A204.1 (cell line): ENCODE measurements around the gene CAMK2A.

Experiments used
- FAIRE-seq: peaks from 2 replicates; lab custom pipeline; 2012; peaks lifted over from hg19 to GRCh38; lab: Jason Lieb, UNC

Gene CAMK2A

GRCh38 chr5:150299571-150300327 is 10.2 kb upstream of the CAMK2A start:
- no peak for FAIRE-seq

- no peak for FAIRE-seq
These were observed 9.3 kb upstream of the CAMK2A start for GRCh38 chr5:150298701-150299451.

GRCh38 chr5:150297934-150298595 is 8.5 kb upstream of the CAMK2A start:
- no peak for FAIRE-seq

GRCh38 chr5:150297236-150297890 is 7.8 kb upstream of the CAMK2A start:
- FAIRE-seq: no peak

- no peak for FAIRE-seq
These were observed 6.9 kb upstream of the CAMK2A start for GRCh38 chr5:150296496-150296895.

- FAIRE-seq: no peak
These were observed 6.3 kb upstream of the CAMK2A start for GRCh38 chr5:150295741-150296486.

- no peak for FAIRE-seq
These were observed 5.6 kb upstream of the CAMK2A start for GRCh38 chr5:150295172-150295634.

- FAIRE-seq: no peak
These were observed 5.0 kb upstream of the CAMK2A start for GRCh38 chr5:150294551-150295071.

- FAIRE-seq: no peak
These were observed 3.7 kb upstream of the CAMK2A start for GRCh38 chr5:150293091-150293941.

GRCh38 chr5:150291388-150292385 is 2.1 kb upstream of the CAMK2A start:
- FAIRE-seq: no peak

- FAIRE-seq: no peak
These were observed 782 bp downstream of the CAMK2A start for GRCh38 chr5:150288791-150289190.

GRCh38 chr5:150288361-150288760 is 1.2 kb downstream of the CAMK2A start:
- no peak for FAIRE-seq

GRCh38 chr5:150286820-150287219 is 2.8 kb downstream of the CAMK2A start:
- no peak for FAIRE-seq

GRCh38 chr5:150285114-150285513 is 4.5 kb downstream of the CAMK2A start:
- FAIRE-seq: no peak

- no peak for FAIRE-seq
These were observed 5.3 kb downstream of the CAMK2A start for GRCh38 chr5:150284311-150284710.

GRCh38 chr5:150283904-150284303 is 5.7 kb downstream of the CAMK2A start:
- no peak for FAIRE-seq

- FAIRE-seq: no peak
These were observed 7.6 kb downstream of the CAMK2A start for GRCh38 chr5:150281987-150282386.

- FAIRE-seq: no peak
These were observed 10.1 kb downstream of the CAMK2A start for GRCh38 chr5:150279330-150280020.

- no peak for FAIRE-seq
These were observed 10.7 kb downstream of the CAMK2A start for GRCh38 chr5:150278916-150279315.
